HG03025 (cell line): Measurements from ENCODE around the gene ACOT11.

ENCODE experiments used
- ATAC-seq: cut with Tn5 transposase; IDR thresholded peaks from one replicate; pipeline ENCODE4 v1.9.1; 2021; ENCODE audit warnings: mild to moderate bottlenecking, moderate library complexity; ENCODE audit not compliant: unreplicated experiment, low FRiP score

Gene ACOT11

GRCh38 chr1:54583871-54584270 lies 35.8 kb downstream of the ACOT11 start:
- ATAC-seq: no peak

DNA sequence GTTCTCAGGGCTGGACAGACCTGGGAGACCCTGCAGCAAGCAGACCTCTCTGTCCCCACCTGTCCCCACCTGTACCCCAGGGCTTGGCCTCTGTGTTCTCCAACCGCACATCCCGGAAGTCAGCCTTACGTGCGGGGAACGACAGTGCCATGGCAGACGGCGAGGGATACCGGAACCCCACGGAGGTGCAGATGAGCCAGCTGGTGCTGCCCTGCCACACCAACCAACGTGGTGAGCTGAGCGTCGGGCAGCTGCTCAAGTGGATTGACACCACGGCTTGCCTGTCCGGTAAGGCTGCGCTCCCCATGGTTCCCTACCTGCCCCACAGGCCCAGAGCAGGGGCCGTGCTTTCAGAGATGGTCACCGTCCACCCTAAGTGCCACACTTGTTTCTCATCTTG lies 36.5 kb downstream of the ACOT11 start:
- ATAC-seq: no peak

DNA sequence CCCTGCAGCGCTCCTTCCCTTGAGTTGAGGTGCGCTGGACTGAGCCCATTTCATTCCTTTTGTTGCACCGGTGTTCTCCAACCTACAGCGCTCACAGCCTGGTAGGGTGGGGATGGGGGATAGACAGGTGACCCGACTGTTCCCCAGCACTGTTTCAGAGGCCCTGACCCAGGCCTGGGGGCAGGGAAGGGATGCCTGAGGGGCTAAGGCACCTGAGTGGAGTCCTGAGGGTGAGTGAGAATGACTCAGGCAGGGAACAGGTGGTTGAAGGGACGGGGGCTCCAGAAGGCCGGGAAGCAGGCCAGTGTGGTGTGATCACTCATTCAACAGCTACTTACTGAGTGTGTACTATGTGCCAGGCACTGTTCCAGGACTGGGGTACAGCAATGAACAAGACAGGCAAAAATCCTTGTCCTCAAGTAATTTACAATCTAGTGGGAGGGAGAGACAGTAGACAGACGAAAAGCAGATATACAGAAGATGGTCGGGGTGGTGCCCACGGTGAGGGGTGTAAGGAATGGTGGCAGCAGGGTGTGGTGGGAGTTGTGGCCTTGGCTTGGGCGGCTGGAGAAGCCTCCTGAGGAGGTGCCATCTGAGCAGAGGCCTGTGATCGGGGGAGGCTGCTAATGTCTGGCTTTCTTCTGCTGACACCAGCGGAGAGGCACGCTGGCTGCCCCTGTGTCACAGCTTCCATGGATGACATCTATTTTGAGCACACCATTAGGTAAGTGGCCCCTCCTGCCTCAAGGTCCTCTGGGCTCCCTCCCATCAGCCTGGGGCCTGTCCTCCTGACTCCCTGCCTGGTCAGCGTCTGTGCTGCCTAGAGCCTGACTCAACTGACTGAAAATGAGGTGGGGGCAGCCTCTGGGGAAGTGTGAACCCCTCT lies 37.4 kb downstream of the ACOT11 start:
- no peak for ATAC-seq

DNA sequence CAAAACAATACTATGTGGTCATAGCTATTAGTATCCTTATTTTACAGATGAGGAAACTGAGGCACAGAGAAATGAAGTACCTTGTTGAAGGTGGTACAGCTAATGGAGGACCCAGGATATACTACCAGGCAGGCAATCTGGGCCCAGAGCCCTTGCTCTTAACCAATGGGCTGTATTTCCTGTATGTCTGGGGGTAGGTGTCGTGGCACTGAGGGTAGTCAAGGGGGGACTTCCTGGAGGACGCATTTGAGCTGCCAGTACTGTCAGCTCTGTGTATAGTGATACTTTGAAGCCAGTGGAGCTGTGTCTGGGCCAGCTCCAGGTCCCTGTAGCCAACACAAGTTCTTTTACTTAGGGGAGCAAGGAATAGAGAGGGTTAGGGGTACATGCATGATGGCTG lies 40.3 kb downstream of the ACOT11 start:
- no peak for ATAC-seq

DNA sequence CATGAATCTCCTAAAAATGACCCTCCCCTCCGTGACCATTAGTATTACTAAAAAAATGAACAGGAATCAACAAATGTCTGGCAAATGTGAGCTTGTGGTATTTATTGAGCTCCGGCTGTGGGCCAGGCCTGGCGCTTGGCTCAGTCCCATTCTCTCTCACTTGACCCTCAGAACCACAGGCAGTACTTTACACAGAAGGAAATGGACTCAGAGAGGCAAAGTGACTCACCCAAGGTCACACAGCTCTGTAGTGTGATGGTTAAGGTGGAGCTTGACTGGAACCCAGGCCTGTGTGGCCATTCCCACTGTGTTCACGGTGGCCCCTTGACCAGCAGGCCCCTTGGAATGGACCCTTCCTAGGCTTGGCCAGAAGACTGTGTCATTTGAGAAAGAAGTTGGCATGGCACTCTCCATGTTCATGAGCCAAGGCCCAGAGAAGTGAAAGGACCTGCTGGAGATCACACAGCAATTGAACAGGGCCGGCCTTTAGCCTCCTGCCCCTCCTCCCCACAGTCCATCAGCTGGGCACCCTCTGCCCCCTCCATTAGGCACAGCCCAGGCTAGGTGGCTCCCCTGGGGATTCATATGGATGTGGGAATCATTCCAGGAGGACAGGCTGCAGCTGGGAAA lies 43.2 kb downstream of the ACOT11 start:
- no peak for ATAC-seq

- ATAC-seq: no peak
These were observed 45.6 kb downstream of the ACOT11 start for GRCh38 chr1:54593571-54594160.

GRCh38 chr1:54594463-54594862 lies 46.4 kb downstream of the ACOT11 start:
- ATAC-seq: no peak

DNA sequence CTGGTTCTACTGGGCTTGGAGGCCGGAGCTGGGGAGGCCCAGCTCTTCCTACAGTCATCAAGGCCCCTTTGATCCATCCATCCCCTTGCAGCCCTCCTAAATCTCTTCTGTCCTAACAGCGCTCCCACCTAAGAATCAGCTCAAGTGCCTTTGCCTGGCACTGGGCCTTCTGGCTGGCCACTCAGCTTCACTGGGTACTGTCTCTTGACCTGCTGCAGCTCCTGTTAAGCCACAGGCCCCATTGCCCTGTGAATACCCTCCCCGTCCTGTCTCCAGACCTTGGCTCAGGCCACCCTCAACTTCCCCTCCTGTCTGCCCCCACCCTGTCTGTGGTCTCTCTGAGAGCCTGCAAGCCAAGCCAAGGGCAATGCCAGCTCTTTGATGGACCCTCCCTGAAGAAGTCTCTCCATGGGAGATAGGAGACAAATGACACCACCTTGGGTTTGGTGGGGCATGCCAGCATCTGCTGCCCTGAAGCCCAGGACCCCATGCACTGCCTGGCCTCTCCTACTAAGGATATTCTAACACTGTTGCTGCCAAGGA lies 48.0 kb downstream of the ACOT11 start:
- no peak for ATAC-seq

GRCh38 chr1:54596756-54597155 lies 48.7 kb downstream of the ACOT11 start:
- ATAC-seq: no peak

- no peak for ATAC-seq
These were observed 49.5 kb downstream of the ACOT11 start for GRCh38 chr1:54597455-54598030.

DNA sequence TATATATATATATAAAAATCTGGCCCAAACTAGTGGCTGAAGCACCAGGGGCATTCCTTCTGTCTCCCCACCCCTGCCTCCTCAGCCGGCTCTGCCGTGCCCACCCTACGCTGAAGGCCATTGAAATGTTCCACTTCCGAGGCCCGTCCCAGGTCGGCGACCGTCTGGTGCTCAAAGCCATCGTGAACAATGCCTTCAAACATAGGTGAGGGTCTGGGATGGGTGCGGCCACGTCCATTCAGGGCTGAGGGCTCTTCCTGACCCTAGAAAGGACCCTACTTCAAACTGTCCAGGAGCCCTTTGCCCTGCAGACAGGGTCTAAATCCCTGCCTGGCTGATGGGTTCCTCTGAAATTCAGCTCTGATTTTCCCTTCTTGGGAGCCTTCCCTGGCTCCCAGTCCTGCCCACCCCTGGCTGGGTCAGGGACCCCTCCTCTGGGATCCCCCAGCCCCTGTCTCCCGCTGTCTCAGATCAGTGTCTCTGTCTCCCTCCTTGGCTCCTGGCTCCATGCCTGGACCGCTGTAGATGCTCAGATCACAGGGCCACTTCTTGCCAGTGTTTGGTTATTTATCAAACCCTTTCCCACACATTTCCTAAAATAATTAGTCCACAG lies 51.3 kb downstream of the ACOT11 start:
- no peak for ATAC-seq

GRCh38 chr1:54600947-54601721 lies 53.1 kb downstream of the ACOT11 start:
- ATAC-seq: no peak

DNA sequence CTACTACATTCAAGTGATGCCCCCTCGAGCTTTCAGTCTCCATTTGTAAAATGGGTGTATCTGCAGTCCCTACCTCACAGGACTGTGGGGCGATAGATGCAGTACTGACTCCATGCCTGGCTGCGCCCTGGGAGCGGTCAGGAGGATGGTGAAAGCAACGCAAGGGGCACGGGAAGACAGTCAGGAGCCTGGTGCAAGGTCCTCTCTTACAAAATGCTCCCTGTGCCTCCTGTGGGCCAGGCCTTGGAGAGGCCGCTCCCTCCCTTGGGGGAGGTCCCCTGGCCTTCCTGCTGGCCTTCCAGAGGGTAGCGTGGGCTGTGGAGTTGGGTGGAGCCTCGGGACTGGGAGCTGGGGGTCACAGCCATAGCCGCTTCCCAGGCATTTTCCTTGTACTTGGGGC lies 53.7 kb downstream of the ACOT11 start:
- ATAC-seq: no peak

GRCh38 chr1:54602554-54602953 lies 54.5 kb downstream of the ACOT11 start:
- no peak for ATAC-seq

- ATAC-seq: no peak
These were observed 55.2 kb downstream of the ACOT11 start for GRCh38 chr1:54603241-54603640.

DNA sequence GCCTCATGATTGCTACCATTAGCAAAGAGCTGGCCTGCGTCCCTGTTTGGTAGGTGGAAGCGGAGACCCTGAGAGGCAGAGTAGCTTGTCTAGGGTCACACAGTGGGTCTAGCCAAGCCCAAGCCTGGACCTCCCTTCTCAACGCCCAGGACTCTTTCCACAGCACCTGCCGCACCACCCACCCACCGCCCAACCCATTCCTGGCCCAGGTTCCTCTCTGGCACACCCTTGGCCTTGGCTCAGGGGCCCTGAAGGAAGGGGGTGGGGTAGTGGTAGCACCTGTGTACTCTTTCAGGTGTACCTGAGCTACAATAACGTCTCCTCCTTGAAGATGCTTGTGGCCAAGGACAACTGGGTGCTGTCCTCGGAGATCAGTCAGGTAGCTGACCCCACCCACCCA lies 56.0 kb downstream of the ACOT11 start:
- no peak for ATAC-seq

DNA sequence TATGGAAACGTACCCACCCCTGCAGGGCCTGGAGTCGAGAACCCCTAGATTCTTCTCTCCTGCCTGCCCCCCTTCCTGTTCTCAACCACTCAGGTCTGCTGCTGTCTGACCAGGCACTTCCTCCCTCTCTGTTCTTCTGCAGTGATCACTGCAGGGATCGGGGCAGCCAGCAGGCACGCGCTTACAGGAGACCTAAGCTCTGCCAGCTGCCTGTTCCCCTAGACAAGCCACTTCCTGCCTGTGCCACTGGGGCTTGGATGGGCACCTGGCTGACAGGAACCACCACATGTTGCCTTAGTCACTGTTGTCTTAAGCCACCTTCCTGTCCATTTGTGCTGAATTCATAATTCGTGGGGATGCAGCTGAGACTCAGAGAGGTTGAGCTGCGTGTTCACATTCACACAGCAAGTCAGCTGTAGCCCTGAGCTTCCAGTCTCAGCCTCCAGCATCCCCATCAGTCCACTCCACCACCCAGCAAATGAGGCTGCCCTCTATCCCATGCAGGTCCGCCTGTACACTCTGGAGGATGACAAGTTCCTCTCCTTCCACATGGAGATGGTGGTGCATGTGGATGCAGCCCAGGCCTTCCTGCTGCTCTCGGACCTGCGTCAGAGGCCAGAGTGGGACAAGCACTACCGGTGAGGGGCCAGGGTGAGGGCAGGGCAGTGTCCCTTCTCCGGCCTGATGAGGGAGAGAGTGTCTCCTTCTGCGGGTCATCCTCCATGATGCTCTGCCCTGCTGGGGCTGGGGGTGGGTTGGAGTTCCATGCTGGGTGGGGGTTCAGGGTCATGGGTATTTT lies 56.7 kb downstream of the ACOT11 start:
- ATAC-seq: no peak

- ATAC-seq: no peak
These were observed 58.3 kb downstream of the ACOT11 start for GRCh38 chr1:54606096-54606989.
